Lung (tissue), 12 donors: ENCODE data around the gene BIVM. TPM values are rescaled to one million over a fixed set of nuclear protein-coding genes. Genes with fewer than 3 reads are reported as not detected.

ENCODE experiments used
- ATAC-seq: fragments of 200-7000 bp; cut with Tn5 transposase; one replicate; pipeline ENCODE4 v1.9.1; 2020; ENCODE audit warnings: moderate number of reproducible peaks; ENCODE audit not compliant: insufficient read depth, low FRiP score
- DNase-seq, 3 donors: peaks; one replicate each; pipeline ENCODE4 v3.0.0-alpha.2; 2013 to 2017
- H3K27ac ChIP-seq, 2 donors: one replicate each; pipeline ENCODE4 v1.5.1; 2013; ENCODE audit warnings: mild to moderate bottlenecking in 2 of 2, moderate library complexity in 2 of 2, control low read depth in 1 of 2, inconsistent platforms in 1 of 2, low read depth in 1 of 2, low read length in 1 of 2
- H3K27me3 ChIP-seq, 3 donors: one replicate each; pipeline ENCODE4 v1.5.1; 2013; ENCODE audit warnings: low read length in 2 of 3; ENCODE audit not compliant: control insufficient read depth in 3 of 3, insufficient read depth in 3 of 3
- H3K36me3 ChIP-seq, 4 donors: one replicate each; pipeline ENCODE4 v1.5.1; 2013; ENCODE audit warnings: low read length in 4 of 4, mild to moderate bottlenecking in 1 of 4, moderate library complexity in 1 of 4; ENCODE audit not compliant: control insufficient read depth in 4 of 4, insufficient read depth in 4 of 4
- H3K4me1 ChIP-seq, 5 donors: one replicate each; pipeline ENCODE4 v1.5.1; 2013; ENCODE audit warnings: low read length in 5 of 5, mild to moderate bottlenecking in 2 of 5, moderate library complexity in 1 of 5; ENCODE audit not compliant: control insufficient read depth in 5 of 5, insufficient read depth in 5 of 5
- H3K4me3 ChIP-seq: one replicate; pipeline ENCODE4 v1.5.1; 2013; ENCODE audit warnings: mild to moderate bottlenecking, control low read depth, moderate library complexity
- H3K9ac ChIP-seq, 2 donors: one replicate each; pipeline ENCODE4 v1.5.1; 2013; ENCODE audit warnings: low read length in 2 of 2, control low read depth in 1 of 2; ENCODE audit not compliant: insufficient read depth in 1 of 2
- H3K9me3 ChIP-seq, 4 donors: one replicate each; pipeline ENCODE4 v1.5.1; 2013; ENCODE audit warnings: low read length in 3 of 4, mild to moderate bottlenecking in 1 of 4, moderate library complexity in 1 of 4; ENCODE audit not compliant: control insufficient read depth in 4 of 4, insufficient read depth in 3 of 4
- WGBS, 2 donors: extraction: QIAGEN DNeasy Blood & Tissue Kit; methylation state at CpG; one replicate each; pipeline ENCODE4 v1.1.7; 2013; 5-methylcytosine and 5-hydroxymethylcytosine counted together
- polyA plus RNA-seq, 2 donors: library from polyadenylated mRNA; stranded (reverse); fragments of 200-250 nt; gene quantifications; one replicate each; pipeline ENCODE4 v1.2.1, GENCODE V29; 2013
- total RNA-seq, 2 donors: library from RNA; depleted of rRNA in 1 of 2; stranded (reverse); fragments of >200 nt in 1 of 2; gene quantifications; one replicate each; pipeline ENCODE4 v1.2.1, GENCODE V29; 2014 to 2021
- TF ChIP-seq, protein P1 (sequence below): IDR thresholded peaks from 2 replicates; pipeline ENCODE4 v1.5.1; 2012; ENCODE audit warnings: mild to moderate bottlenecking; ENCODE audit errors: control extremely low read depth, extremely low read depth
- donor health status: control.
- donor health status: control.
- donor health status: Bipolar disorder and iron deficiency.
- donor health status: healthy.
- donor health status: DM: yes; HTN: yes; CAD: no.

BIVM gene
- total and polyA plus RNA-seq, 4 donors, result 5.5 to 38.4 (median 13.1) TPM

DNA sequence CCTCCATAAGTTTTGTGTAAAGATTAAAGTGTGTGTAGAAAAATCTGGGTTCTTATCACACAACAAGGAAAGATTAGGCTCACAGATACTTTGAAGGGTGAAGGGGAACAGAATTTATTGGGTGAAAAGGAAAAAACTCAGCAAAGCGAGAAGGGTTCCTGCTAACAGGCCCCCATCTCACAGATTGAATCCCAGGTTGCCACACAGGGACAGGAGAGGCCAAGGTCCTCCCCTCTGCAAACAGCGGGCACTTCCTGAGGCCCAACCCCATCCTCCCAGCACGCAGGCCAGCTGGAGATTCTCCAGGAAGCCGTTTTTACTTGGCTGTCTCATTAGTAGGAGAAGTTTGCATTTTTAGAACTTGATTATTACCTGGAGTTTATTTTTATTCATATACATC is 31.7 kb downstream of the BIVM start:
- Histone ChIP-seq H3K9me3 (no peaks in the 10 kb centered on the region), H3K36me3 (peaks cover 4 to 23% (median 18%) of the 10 kb centered on the region in 4 donors), H3K27ac (no peak overlapping the region), H3K4me1 (peaks cover 0 to 3% (median 0%) of the 10 kb centered on the region in 5 donors), H3K27me3 (no peaks in the 10 kb centered on the region), H3K9ac (no peak overlapping the region), H3K4me3 (no peak overlapping the region)
- 35 to 57% methylated on average over 4 of the region's 4 CpGs for WGBS, 2 donors
- DNase-seq (peak in 1 of 3 donors; percentile 13), ATAC-seq (no peak)
- TF ChIP-seq, protein P1, sequence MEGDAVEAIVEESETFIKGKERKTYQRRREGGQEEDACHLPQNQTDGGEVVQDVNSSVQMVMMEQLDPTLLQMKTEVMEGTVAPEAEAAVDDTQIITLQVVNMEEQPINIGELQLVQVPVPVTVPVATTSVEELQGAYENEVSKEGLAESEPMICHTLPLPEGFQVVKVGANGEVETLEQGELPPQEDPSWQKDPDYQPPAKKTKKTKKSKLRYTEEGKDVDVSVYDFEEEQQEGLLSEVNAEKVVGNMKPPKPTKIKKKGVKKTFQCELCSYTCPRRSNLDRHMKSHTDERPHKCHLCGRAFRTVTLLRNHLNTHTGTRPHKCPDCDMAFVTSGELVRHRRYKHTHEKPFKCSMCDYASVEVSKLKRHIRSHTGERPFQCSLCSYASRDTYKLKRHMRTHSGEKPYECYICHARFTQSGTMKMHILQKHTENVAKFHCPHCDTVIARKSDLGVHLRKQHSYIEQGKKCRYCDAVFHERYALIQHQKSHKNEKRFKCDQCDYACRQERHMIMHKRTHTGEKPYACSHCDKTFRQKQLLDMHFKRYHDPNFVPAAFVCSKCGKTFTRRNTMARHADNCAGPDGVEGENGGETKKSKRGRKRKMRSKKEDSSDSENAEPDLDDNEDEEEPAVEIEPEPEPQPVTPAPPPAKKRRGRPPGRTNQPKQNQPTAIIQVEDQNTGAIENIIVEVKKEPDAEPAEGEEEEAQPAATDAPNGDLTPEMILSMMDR, result no peak

- TF ChIP-seq, protein P1, result no peak
- no peak overlapping the region for H3K4me3 ChIP-seq
- no peaks in the 10 kb centered on the region for H3K27me3 ChIP-seq
- no peak overlapping the region for H3K9ac ChIP-seq
- peaks cover 7 to 27% (median 16%) of the 10 kb centered on the region in 4 donors for H3K36me3 ChIP-seq
- ATAC-seq (no peak), DNase-seq (no peak)
- 95 to 96% methylated on average over 4 of the region's 4 CpGs for WGBS, 2 donors
- no peaks in the 10 kb centered on the region for H3K4me1 ChIP-seq
- no peaks in the 10 kb centered on the region for H3K9me3 ChIP-seq
- no peak overlapping the region for H3K27ac ChIP-seq
These were observed 37.6 kb downstream of the BIVM start for GRCh38 chr13:102836471-102836870.

- H3K36me3 ChIP-seq, result peaks cover 7 to 27% (median 17%) of the 10 kb centered on the region in 4 donors
- no peaks in the 10 kb centered on the region for H3K4me1 ChIP-seq
- H3K27me3 ChIP-seq, result no peaks in the 10 kb centered on the region
- no peak overlapping the region for H3K4me3 ChIP-seq
- ATAC-seq (no peak), DNase-seq (no peak)
- no peak overlapping the region for H3K27ac ChIP-seq
- no peaks in the 10 kb centered on the region for H3K9me3 ChIP-seq
- H3K9ac ChIP-seq, result no peak overlapping the region
- TF ChIP-seq, protein P1, result no peak
- 66 to 76% methylated on average over 1 of the region's 1 CpG for WGBS, 2 donors
These were observed 39.4 kb downstream of the BIVM start for GRCh38 chr13:102838273-102838672.

DNA sequence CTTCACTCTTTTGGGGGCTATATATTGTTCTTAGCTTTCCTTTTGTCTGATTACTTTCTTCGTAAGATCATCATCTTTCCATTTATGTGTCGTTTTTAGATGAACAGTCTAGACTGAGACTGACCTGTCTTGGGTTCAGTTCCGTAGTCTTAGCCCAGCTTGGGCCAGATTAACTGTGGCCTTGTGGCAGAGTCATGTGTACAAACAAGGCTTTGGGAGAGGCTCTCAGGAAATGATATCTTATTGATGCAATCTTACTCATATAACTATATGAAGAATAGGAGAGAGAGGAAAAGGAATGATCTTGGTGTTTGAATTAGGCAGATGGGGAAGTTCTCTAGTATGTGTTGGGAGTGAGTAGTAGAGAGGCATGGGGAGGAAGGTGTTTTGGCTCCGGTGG is 40.1 kb downstream of the BIVM start:
- Histone ChIP-seq H3K4me3 (no peak overlapping the region), H3K27ac (no peak overlapping the region), H3K36me3 (peaks cover 7 to 24% (median 17%) of the 10 kb centered on the region in 4 donors), H3K27me3 (no peaks in the 10 kb centered on the region), H3K9ac (no peak overlapping the region), H3K9me3 (no peaks in the 10 kb centered on the region), H3K4me1 (no peaks in the 10 kb centered on the region)
- DNase-seq (no peak), ATAC-seq (no peak)
- TF ChIP-seq, protein P1, result no peak
- 48 to 50% methylated on average over 4 of the region's 4 CpGs for WGBS, 2 donors
